ENCODE data around the gene MED4. TPM values are rescaled to one million over a fixed set of nuclear protein-coding genes. Genes with fewer than 3 reads are reported as not detected.
A peak's percentile ranks its signal among the peaks of the same experiment; 100 is the strongest.

The MED4 gene
- total RNA-seq, 1 donor from 2014 or later = 49.1 TPM

- H3K27ac Mint-ChIP-seq (ENCODE audit: unreplicated experiment) = no peak overlapping the region
- H3K27me3 Mint-ChIP-seq (ENCODE audit: unreplicated experiment) = no peaks in the 10 kb centered on the region
- TF ChIP-seq CTCF (IDR thresholded peaks at IDR 0.05; ENCODE audit: unreplicated experiment) = no peak
- H3K4me1 Mint-ChIP-seq (ENCODE audit: unreplicated experiment) = no peaks in the 10 kb centered on the region
- no peaks in the 10 kb centered on the region for H3K36me3 Mint-ChIP-seq (ENCODE audit: low read depth, unreplicated experiment)
- no peak for DNase-seq (ENCODE audit: low spot score)
- H3K4me3 Mint-ChIP-seq (ENCODE audit: unreplicated experiment) = no peak overlapping the region
- no peaks in the 10 kb centered on the region for H3K9me3 Mint-ChIP-seq (ENCODE audit: unreplicated experiment)
Observed at GRCh38 chr13:48131533-48131932, 36.6 kb upstream of the MED4 start.

GRCh38 chr13:48126944-48127830 is 32.3 kb upstream of the MED4 start:
- Mint-ChIP-seq H3K36me3 (ENCODE audit: low read depth, unreplicated experiment) (no peaks in the 10 kb centered on the region), H3K27me3 (ENCODE audit: unreplicated experiment) (no peaks in the 10 kb centered on the region), H3K27ac (ENCODE audit: unreplicated experiment) (no peak overlapping the region), H3K4me1 (ENCODE audit: unreplicated experiment) (no peaks in the 10 kb centered on the region), H3K9me3 (ENCODE audit: unreplicated experiment) (no peaks in the 10 kb centered on the region), H3K4me3 (ENCODE audit: unreplicated experiment) (no peak overlapping the region)
- peak; percentile 90 for TF ChIP-seq CTCF (IDR thresholded peaks at IDR 0.05; ENCODE audit: unreplicated experiment)
- peak; percentile 7 for DNase-seq (ENCODE audit: low spot score)

GRCh38 chr13:48125794-48126228 is 30.9 kb upstream of the MED4 start:
- no peak overlapping the region for H3K27ac Mint-ChIP-seq (ENCODE audit: unreplicated experiment)

GRCh38 chr13:48123812-48124211 is 28.9 kb upstream of the MED4 start:
- H3K4me3 Mint-ChIP-seq (ENCODE audit: unreplicated experiment) = no peak overlapping the region
- no peak for TF ChIP-seq CTCF (IDR thresholded peaks at IDR 0.05; ENCODE audit: unreplicated experiment)
- H3K9me3 Mint-ChIP-seq (ENCODE audit: unreplicated experiment) = no peaks in the 10 kb centered on the region
- no peak for DNase-seq (ENCODE audit: low spot score)
- H3K27me3 Mint-ChIP-seq (ENCODE audit: unreplicated experiment) = no peaks in the 10 kb centered on the region
- H3K4me1 Mint-ChIP-seq (ENCODE audit: unreplicated experiment) = peaks cover 9% of the 10 kb centered on the region
- H3K27ac Mint-ChIP-seq (ENCODE audit: unreplicated experiment) = no peak overlapping the region
- H3K36me3 Mint-ChIP-seq (ENCODE audit: low read depth, unreplicated experiment) = no peaks in the 10 kb centered on the region

More at GRCh38 chr13:48125794-48126228, 30.9 kb upstream of the MED4 start:
- Mint-ChIP-seq H3K9me3 (ENCODE audit: unreplicated experiment) (no peaks in the 10 kb centered on the region), H3K36me3 (ENCODE audit: low read depth, unreplicated experiment) (no peaks in the 10 kb centered on the region), H3K4me1 (ENCODE audit: unreplicated experiment) (peaks cover 6% of the 10 kb centered on the region), H3K4me3 (ENCODE audit: unreplicated experiment) (no peak overlapping the region), H3K27me3 (ENCODE audit: unreplicated experiment) (no peaks in the 10 kb centered on the region)
- no peak for DNase-seq (ENCODE audit: low spot score)
- TF ChIP-seq CTCF (IDR thresholded peaks at IDR 0.05; ENCODE audit: unreplicated experiment) = no peak

- TF ChIP-seq CTCF (IDR thresholded peaks at IDR 0.05; ENCODE audit: unreplicated experiment) = no peak
- no peak overlapping the region for H3K4me3 Mint-ChIP-seq (ENCODE audit: unreplicated experiment)
- H3K27me3 Mint-ChIP-seq (ENCODE audit: unreplicated experiment) = no peaks in the 10 kb centered on the region
- peaks cover 9% of the 10 kb centered on the region for H3K4me1 Mint-ChIP-seq (ENCODE audit: unreplicated experiment)
- no peak for DNase-seq (ENCODE audit: low spot score)
- no peak overlapping the region for H3K27ac Mint-ChIP-seq (ENCODE audit: unreplicated experiment)
- no peaks in the 10 kb centered on the region for H3K9me3 Mint-ChIP-seq (ENCODE audit: unreplicated experiment)
- no peaks in the 10 kb centered on the region for H3K36me3 Mint-ChIP-seq (ENCODE audit: low read depth, unreplicated experiment)
Observed at GRCh38 chr13:48121733-48122132, 26.8 kb upstream of the MED4 start.
